Right lung (tissue), 5 donors: ENCODE results near the gene NTNG1. TPM values are rescaled to one million over a fixed set of nuclear protein-coding genes. Genes with fewer than 3 reads are reported as not detected.
A peak's percentile ranks its signal among the peaks of the same experiment; 100 is the strongest.

Source experiments
- DNase-seq, 2 donors: peaks; one replicate each; pipeline ENCODE4 v3.0.0-alpha.2; 2013
- polyA plus RNA-seq, 5 donors: library from polyadenylated mRNA; unstranded; fragments of 120-200 nt; gene quantifications; one replicate each; pipeline versions ENCODE4 v1.2.1 to v1.2.3, GENCODE V29; 2013; ENCODE audit warnings: inconsistent platforms in 1 of 5, low replicate concordance in 1 of 5; ENCODE audit not compliant: insufficient read length in 5 of 5, insufficient read depth in 1 of 5

NTNG1 gene
- polyA plus RNA-seq, 5 donors = 20.7 to 28.0 (median 24.2) TPM

GRCh38 chr1:107404756-107405155 lies 263.9 kb downstream of the NTNG1 start:
- DNase-seq = no peak

- no peak for DNase-seq
Measured at GRCh38 chr1:107405236-107405635, 264.4 kb downstream of the NTNG1 start.

GRCh38 chr1:107407011-107407410 lies 266.2 kb downstream of the NTNG1 start:
- no peak for DNase-seq

GRCh38 chr1:107413546-107413945 lies 272.7 kb downstream of the NTNG1 start:
- no peak for DNase-seq

- no peak for DNase-seq
Measured at GRCh38 chr1:107413951-107414350, 273.1 kb downstream of the NTNG1 start.

- no peak for DNase-seq
Measured at GRCh38 chr1:107414550-107414949, 273.7 kb downstream of the NTNG1 start.

- no peak for DNase-seq
Measured at GRCh38 chr1:107415241-107415640, 274.4 kb downstream of the NTNG1 start.

GRCh38 chr1:107419003-107419402 lies 278.2 kb downstream of the NTNG1 start:
- no peak for DNase-seq

GRCh38 chr1:107422901-107423300 lies 282.1 kb downstream of the NTNG1 start:
- DNase-seq = no peak

GRCh38 chr1:107430540-107431228 lies 289.8 kb downstream of the NTNG1 start:
- DNase-seq = no peak

GRCh38 chr1:107432108-107432507 lies 291.3 kb downstream of the NTNG1 start:
- DNase-seq = no peak

GRCh38 chr1:107433068-107433467 lies 292.2 kb downstream of the NTNG1 start:
- no peak for DNase-seq

- DNase-seq = no peak
Measured at GRCh38 chr1:107433635-107434360, 293.0 kb downstream of the NTNG1 start.

GRCh38 chr1:107434361-107434693 lies 293.5 kb downstream of the NTNG1 start:
- no peak for DNase-seq

GRCh38 chr1:107436552-107437241 lies 295.9 kb downstream of the NTNG1 start:
- peak in 1 of 2 donors; percentile 13 for DNase-seq

GRCh38 chr1:107439567-107439966 lies 298.7 kb downstream of the NTNG1 start:
- no peak for DNase-seq

- peak in 1 of 2 donors; percentile 9 for DNase-seq
Measured at GRCh38 chr1:107442551-107442950, 301.7 kb downstream of the NTNG1 start.

GRCh38 chr1:107443027-107443426 lies 302.2 kb downstream of the NTNG1 start:
- no peak for DNase-seq

GRCh38 chr1:107443860-107444259 lies 303.0 kb downstream of the NTNG1 start:
- DNase-seq = no peak

- DNase-seq = no peak
Measured at GRCh38 chr1:107444302-107444701, 303.5 kb downstream of the NTNG1 start.

GRCh38 chr1:107449326-107449725 lies 308.5 kb downstream of the NTNG1 start:
- no peak for DNase-seq

GRCh38 chr1:107450899-107451664 lies 310.2 kb downstream of the NTNG1 start:
- DNase-seq = no peak
